HL-60 (cell line): Measurements from ENCODE around the gene APEH.

ENCODE experiments used
- CTCF ChIP-seq: IDR thresholded peaks from one replicate; pipeline ENCODE4 v1.5.1; 2011; ENCODE audit warnings: low read length, control low read depth, inconsistent platforms; ENCODE audit not compliant: insufficient read depth
- POLR2AphosphoS5 ChIP-seq: IDR thresholded peaks from 2 replicates; pipeline ENCODE4 v1.6.1; 2012; ENCODE audit warnings: low read depth
- REST ChIP-seq: IDR thresholded peaks from 2 replicates; pipeline ENCODE4 v1.6.1; 2012; ENCODE audit warnings: low read depth; ENCODE audit not compliant: insufficient replicate concordance
- SPI1 ChIP-seq: IDR thresholded peaks from 2 replicates; pipeline ENCODE4 v1.6.1; 2012; ENCODE audit warnings: low read depth, mild to moderate bottlenecking, borderline replicate concordance

- no peak for TF ChIP-seq CTCF
- no peak for TF ChIP-seq POLR2AphosphoS5
- no peak for TF ChIP-seq SPI1
- no peak for TF ChIP-seq REST
Measured at GRCh38 chr3:49644684-49645083, 29.5 kb upstream of the APEH start.
